Stimulated activated CD8-positive, alpha-beta memory T cell treated with anti-CD3 and anti-CD28 coated beads, Interleukin-7, amount 100 ng/mL, for 1 hour (primary cell): ENCODE data around the gene TMTC1.

Experiments
- DNase-seq, 2 donors: peaks; one replicate each; pipeline ENCODE4 v3.0.0-alpha.2; 2020; ENCODE audit warnings: low read depth in 2 of 2

Gene TMTC1

GRCh38 chr12:29533815-29534489, 249.8 kb downstream of the TMTC1 start:
- DNase-seq: no peak

GRCh38 chr12:29531471-29531870, 252.3 kb downstream of the TMTC1 start:
- no peak for DNase-seq

GRCh38 chr12:29530436-29530835, 253.3 kb downstream of the TMTC1 start:
- DNase-seq: no peak

GRCh38 chr12:29528161-29528560, 255.6 kb downstream of the TMTC1 start:
- DNase-seq: no peak

- no peak for DNase-seq
Measured at GRCh38 chr12:29521951-29522350, 261.8 kb downstream of the TMTC1 start.

- DNase-seq: no peak
Measured at GRCh38 chr12:29519585-29520182, 264.1 kb downstream of the TMTC1 start.

GRCh38 chr12:29518407-29518806, 265.3 kb downstream of the TMTC1 start:
- no peak for DNase-seq

GRCh38 chr12:29517264-29517663, 266.5 kb downstream of the TMTC1 start:
- DNase-seq: no peak

- DNase-seq: no peak
Measured at GRCh38 chr12:29516431-29516875, 267.3 kb downstream of the TMTC1 start.

GRCh38 chr12:29510591-29511185, 273.1 kb downstream of the TMTC1 start:
- DNase-seq: no peak

- DNase-seq: no peak
Measured at GRCh38 chr12:29509503-29509902, 274.2 kb downstream of the TMTC1 start.

- no peak for DNase-seq
Measured at GRCh38 chr12:29508949-29509348, 274.8 kb downstream of the TMTC1 start.

GRCh38 chr12:29505122-29505521, 278.6 kb downstream of the TMTC1 start:
- DNase-seq: no peak

GRCh38 chr12:29503283-29503682, 280.5 kb downstream of the TMTC1 start:
- DNase-seq: no peak

GRCh38 chr12:29499235-29499634, 284.5 kb downstream of the TMTC1 start:
- DNase-seq: no peak

- no peak for DNase-seq
Measured at GRCh38 chr12:29497588-29497987, 286.2 kb downstream of the TMTC1 start, which contains the start of gene OVCH1. OVCH1 (minus strand) TSS chr12:29497686; CDS start chr12:29497686, 0 bp downstream.

- DNase-seq: no peak
Measured at GRCh38 chr12:29492891-29493290, 290.9 kb downstream of the TMTC1 start.

- DNase-seq: no peak
Measured at GRCh38 chr12:29486972-29487371, 296.8 kb downstream of the TMTC1 start.

- DNase-seq: no peak
Measured at GRCh38 chr12:29463198-29463597, 320.5 kb downstream of the TMTC1 start.

GRCh38 chr12:29460082-29460481, 323.7 kb downstream of the TMTC1 start:
- DNase-seq: no peak

- DNase-seq: no peak
Measured at GRCh38 chr12:29455087-29455486, 328.7 kb downstream of the TMTC1 start.

- no peak for DNase-seq
Measured at GRCh38 chr12:29451888-29452287, 331.9 kb downstream of the TMTC1 start.
